ENCODE measurements around the gene THSD4. TPM values are rescaled to one million over a fixed set of nuclear protein-coding genes. Genes with fewer than 3 reads are reported as not detected.

Gene THSD4
- total and polyA plus RNA-seq, 7 donors, result 0.21 to 3.1 (median 1.8) TPM

- no peak for DNase-seq
- Histone ChIP-seq H3K27me3 (ENCODE audit: insufficient read depth in 3 of 3, low read length in 2 of 3) (peaks cover 0 to 4% (median 0%) of the 10 kb centered on the region in 3 donors), H3K4me3 (no peak overlapping the region), H3K9me3 (no peaks in the 10 kb centered on the region), H3K4me1 (no peaks in the 10 kb centered on the region), H3K27ac (no peak overlapping the region), H3K36me3 (ENCODE audit: insufficient read depth in 1 of 2, low read depth in 1 of 2) (no peaks in the 10 kb centered on the region)
- no peak for ATAC-seq
- TF ChIP-seq CTCF (IDR thresholded peaks at IDR 0.05), result no peak
- 63 to 76% (median 65%) methylated on average over 36 to 38 of the region's 38 CpGs for WGBS, 3 donors
- intact Hi-C loops (cut with DNase I), result no loop called here
Measured at GRCh38 chr15:71811752-71812735, 696.8 kb downstream of the THSD4 start.

- no peaks in the 10 kb centered on the region for H3K4me1 ChIP-seq
- no peaks in the 10 kb centered on the region for H3K27me3 ChIP-seq (ENCODE audit: insufficient read depth in 3 of 3, low read length in 2 of 3)
- no peak for TF ChIP-seq CTCF (IDR thresholded peaks at IDR 0.05)
- no peak overlapping the region for H3K27ac ChIP-seq
- peak; percentile 39 to 83 (median 74) for ATAC-seq
- H3K9me3 ChIP-seq, result no peaks in the 10 kb centered on the region
- 40 to 60% (median 47%) methylated on average over 16 of the region's 16 CpGs for WGBS, 3 donors
- no peak overlapping the region for H3K4me3 ChIP-seq
- no peak for DNase-seq
- intact Hi-C loops (cut with DNase I), result no loop called here
- H3K36me3 ChIP-seq (ENCODE audit: insufficient read depth in 1 of 2, low read depth in 1 of 2), result no peaks in the 10 kb centered on the region
Measured at GRCh38 chr15:71812966-71813722, 697.9 kb downstream of the THSD4 start.

GRCh38 chr15:71813723-71814470 is 698.6 kb downstream of the THSD4 start:
- no peak for TF ChIP-seq CTCF (IDR thresholded peaks at IDR 0.05)
- 77 to 86% (median 84%) methylated on average over 8 to 9 of the region's 9 CpGs for WGBS, 3 donors
- Histone ChIP-seq H3K27ac (no peak overlapping the region), H3K9me3 (no peaks in the 10 kb centered on the region), H3K27me3 (ENCODE audit: insufficient read depth in 3 of 3, low read length in 2 of 3) (no peaks in the 10 kb centered on the region), H3K4me1 (no peaks in the 10 kb centered on the region), H3K4me3 (no peak overlapping the region), H3K36me3 (ENCODE audit: insufficient read depth in 1 of 2, low read depth in 1 of 2) (no peaks in the 10 kb centered on the region)
- intact Hi-C loops (cut with DNase I), result no loop called here
- ATAC-seq (peak in 3 of 4 donors; percentile 11 to 17 (median 12)), DNase-seq (no peak)

GRCh38 chr15:71815301-71815700 is 700.0 kb downstream of the THSD4 start:
- Histone ChIP-seq H3K27ac (no peak overlapping the region), H3K27me3 (ENCODE audit: insufficient read depth in 3 of 3, low read length in 2 of 3) (no peaks in the 10 kb centered on the region), H3K9me3 (peaks cover 11% of the 10 kb centered on the region), H3K4me1 (no peaks in the 10 kb centered on the region), H3K36me3 (ENCODE audit: insufficient read depth in 1 of 2, low read depth in 1 of 2) (no peaks in the 10 kb centered on the region), H3K4me3 (no peak overlapping the region)
- DNase-seq (no peak), ATAC-seq (no peak)
- intact Hi-C loops (cut with DNase I), result no loop called here
- 57 to 79% (median 69%) methylated on average over 3 of the region's 3 CpGs for WGBS, 3 donors
- TF ChIP-seq CTCF (IDR thresholded peaks at IDR 0.05), result no peak
